Measurements from ENCODE around the gene CRKL. TPM values are rescaled to one million over a fixed set of nuclear protein-coding genes. Genes with fewer than 3 reads are reported as not detected.

Gene CRKL
- total RNA-seq, 1 experiment from 2014 or later: 35.4 TPM

DNA sequence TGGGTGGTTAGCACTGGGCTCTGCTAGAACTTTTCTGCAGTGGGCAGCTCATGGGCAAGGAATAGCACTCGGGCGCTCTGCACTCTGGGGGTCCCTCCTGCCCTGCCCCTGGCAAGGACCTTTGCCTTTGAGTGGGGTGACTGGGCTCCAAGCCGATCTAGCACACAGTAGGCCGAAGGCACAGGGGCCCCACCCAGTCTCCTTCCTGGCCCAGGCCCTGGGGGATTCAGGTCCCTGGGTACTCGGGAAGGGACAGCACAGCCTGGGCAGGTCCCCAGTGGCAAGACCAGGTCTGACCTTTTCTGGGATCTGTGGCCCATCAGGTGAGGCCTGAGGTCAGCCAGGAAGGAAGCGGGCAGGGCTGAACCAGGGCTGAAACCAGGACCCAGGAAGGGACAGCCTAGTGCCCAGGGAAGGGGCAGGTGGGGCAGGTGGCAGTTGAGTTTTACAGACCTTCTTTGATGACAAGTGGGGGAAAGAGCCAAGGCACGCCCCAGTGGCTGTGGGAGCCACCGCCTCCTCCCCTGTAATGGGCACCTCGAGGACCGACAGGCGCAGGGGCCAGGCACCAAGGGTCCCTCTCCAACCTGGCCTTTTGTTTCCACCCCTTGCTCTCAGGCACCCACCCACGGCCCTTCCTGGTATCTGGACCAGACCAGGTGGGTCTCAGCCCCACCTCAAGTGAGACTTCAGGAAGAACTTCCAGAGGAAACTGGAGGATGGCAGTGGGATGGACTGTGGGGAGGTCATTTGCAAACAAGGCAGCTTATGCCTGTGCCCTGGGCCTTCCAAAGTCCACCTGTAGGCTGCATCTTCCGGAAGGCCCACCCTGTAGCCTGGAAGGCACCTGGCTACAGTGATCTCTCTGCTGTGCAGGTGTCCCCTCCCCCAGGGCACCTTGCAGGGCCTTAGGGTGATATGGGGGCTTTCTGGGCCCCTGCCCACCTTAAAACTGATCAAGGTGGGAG, 49.0 kb downstream of the CRKL start:
- H3K4me3 ChIP-seq (ENCODE audit: low read length): no peak overlapping the region
- H3K79me2 ChIP-seq (ENCODE audit: low read length): no peaks in the 10 kb centered on the region
- intact Hi-C loops (cut with micrococcal nuclease): no loop called here
- H3K27ac ChIP-seq (ENCODE audit: low read length): no peak overlapping the region
- H3K9me2 ChIP-seq (replicated peaks; ENCODE audit: low read length): no peaks in the 10 kb centered on the region
- no peaks in the 10 kb centered on the region for H3K9me3 ChIP-seq (ENCODE audit: low read length)
- no peaks in the 10 kb centered on the region for H3F3A ChIP-seq (ENCODE audit: low read length, unreplicated experiment)
- no TSS peak for BruUV-seq (replicated peaks)
- no peak for TF ChIP-seq EZH2phosphoT487 (IDR thresholded peaks at IDR 0.05; ENCODE audit: borderline replicate concordance, low read length)
- no peak for TF ChIP-seq EZH2 (IDR thresholded peaks at IDR 0.05; ENCODE audit: low read length, unreplicated experiment)
- TF ChIP-seq, protein P1, sequence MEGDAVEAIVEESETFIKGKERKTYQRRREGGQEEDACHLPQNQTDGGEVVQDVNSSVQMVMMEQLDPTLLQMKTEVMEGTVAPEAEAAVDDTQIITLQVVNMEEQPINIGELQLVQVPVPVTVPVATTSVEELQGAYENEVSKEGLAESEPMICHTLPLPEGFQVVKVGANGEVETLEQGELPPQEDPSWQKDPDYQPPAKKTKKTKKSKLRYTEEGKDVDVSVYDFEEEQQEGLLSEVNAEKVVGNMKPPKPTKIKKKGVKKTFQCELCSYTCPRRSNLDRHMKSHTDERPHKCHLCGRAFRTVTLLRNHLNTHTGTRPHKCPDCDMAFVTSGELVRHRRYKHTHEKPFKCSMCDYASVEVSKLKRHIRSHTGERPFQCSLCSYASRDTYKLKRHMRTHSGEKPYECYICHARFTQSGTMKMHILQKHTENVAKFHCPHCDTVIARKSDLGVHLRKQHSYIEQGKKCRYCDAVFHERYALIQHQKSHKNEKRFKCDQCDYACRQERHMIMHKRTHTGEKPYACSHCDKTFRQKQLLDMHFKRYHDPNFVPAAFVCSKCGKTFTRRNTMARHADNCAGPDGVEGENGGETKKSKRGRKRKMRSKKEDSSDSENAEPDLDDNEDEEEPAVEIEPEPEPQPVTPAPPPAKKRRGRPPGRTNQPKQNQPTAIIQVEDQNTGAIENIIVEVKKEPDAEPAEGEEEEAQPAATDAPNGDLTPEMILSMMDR (conservative IDR thresholded peaks at IDR 0.05; ENCODE audit: low read depth, low read length): no peak
- ChIA-PET CTCF (no interaction called here), POLR2A (ENCODE audit: unreplicated experiment) (no interaction called here)
- no peaks in the 10 kb centered on the region for H4K20me1 ChIP-seq (ENCODE audit: low read length)
- no peaks in the 10 kb centered on the region for H3K4me1 ChIP-seq (ENCODE audit: insufficient read depth, low read length)
- no peak for ATAC-seq
- no peaks in the 10 kb centered on the region for H3K36me3 ChIP-seq (ENCODE audit: low read depth, low read length)
- no peaks in the 10 kb centered on the region for H3K27me3 ChIP-seq (ENCODE audit: low read length)
- H3K9ac ChIP-seq (ENCODE audit: low read length): no peak overlapping the region
- H2AFZ ChIP-seq (ENCODE audit: low read length): no peak overlapping the region
- no peak overlapping the region for H3K4me2 ChIP-seq (ENCODE audit: low read length)
- no peak for DNase-seq

DNA sequence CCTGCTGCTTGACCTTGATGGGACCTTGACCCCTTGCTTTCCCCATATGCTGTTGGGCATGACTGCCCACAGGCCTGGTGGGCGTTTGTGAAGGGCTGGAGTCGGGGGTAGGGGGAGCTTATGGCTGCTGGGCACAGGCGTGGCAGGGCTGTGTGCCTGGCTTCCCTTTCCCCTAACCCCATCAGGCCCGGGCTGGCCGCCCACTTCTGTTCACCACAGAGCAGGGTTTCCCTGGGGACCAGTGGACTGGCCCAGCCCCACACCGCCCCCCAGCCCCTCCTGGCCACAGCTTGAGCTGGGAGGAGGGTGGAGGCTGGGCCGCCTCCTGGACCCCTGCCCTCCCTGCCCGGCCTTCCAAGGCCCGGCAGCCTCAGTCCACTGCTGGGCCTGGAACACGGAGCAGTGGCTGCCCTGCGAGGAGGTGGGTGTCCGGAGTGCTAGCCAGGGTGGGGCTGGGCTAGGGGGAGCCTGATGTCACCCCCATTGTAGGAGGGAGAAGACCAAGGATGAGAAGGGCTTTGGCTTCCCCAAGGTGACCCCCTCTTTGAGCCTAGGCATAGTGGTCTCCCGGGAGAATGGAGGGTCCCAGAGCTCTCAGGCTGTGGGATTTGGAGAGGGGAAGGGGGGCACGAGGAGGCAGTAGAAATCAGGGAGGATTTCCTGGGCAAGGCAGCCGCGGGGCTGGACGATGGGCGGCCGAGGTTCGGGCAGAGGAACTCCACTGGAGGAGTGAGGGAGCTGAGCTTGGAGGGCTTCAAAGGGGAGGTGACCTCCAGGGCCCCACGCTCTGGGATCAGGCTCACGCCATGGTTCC, 49.9 kb downstream of the CRKL start, which contains the start of gene AIFM3:
Gene AIFM3, plus strand, starts transcription at position 373 of the 814 bp plus-strand sequence. CDS start 690 bp downstream, outside the sequence.
- no peak within 1 kb of the TSS for H2AFZ ChIP-seq (ENCODE audit: low read length)
- BruUV-seq (replicated peaks): no TSS peak
- no peaks in the 10 kb centered on the region for H3F3A ChIP-seq (ENCODE audit: low read length, unreplicated experiment)
- no peaks in the 10 kb centered on the region for H3K27me3 ChIP-seq (ENCODE audit: low read length)
- no peaks in the 10 kb centered on the region for H3K79me2 ChIP-seq (ENCODE audit: low read length)
- H4K20me1 ChIP-seq (ENCODE audit: low read length): no peaks in the 10 kb centered on the region
- no peaks in the 10 kb centered on the region for H3K36me3 ChIP-seq (ENCODE audit: low read depth, low read length)
- ATAC-seq (no peak), DNase-seq (no peak)
- POLR2A ChIA-PET (ENCODE audit: unreplicated experiment): no interaction called here
- TF ChIP-seq, protein P1 (conservative IDR thresholded peaks at IDR 0.05; ENCODE audit: low read depth, low read length): no peak
- TF ChIP-seq EZH2 (IDR thresholded peaks at IDR 0.05; ENCODE audit: low read length, unreplicated experiment): no peak
- no peak for TF ChIP-seq EZH2phosphoT487 (IDR thresholded peaks at IDR 0.05; ENCODE audit: borderline replicate concordance, low read length)
- no peaks in the 10 kb centered on the region for H3K9me2 ChIP-seq (replicated peaks; ENCODE audit: low read length)
- no peaks in the 10 kb centered on the region for H3K9me3 ChIP-seq (ENCODE audit: low read length)
- intact Hi-C loops (cut with micrococcal nuclease): no loop called here
- H3K4me2 ChIP-seq (ENCODE audit: low read length): no peak within 1 kb of the TSS
- CTCF ChIA-PET: no interaction called here
- H3K9ac ChIP-seq (ENCODE audit: low read length): no peak within 1 kb of the TSS
- no peaks in the 10 kb centered on the region for H3K4me1 ChIP-seq (ENCODE audit: insufficient read depth, low read length)
- H3K4me3 ChIP-seq (ENCODE audit: low read length): no peak within 1 kb of the TSS
- H3K27ac ChIP-seq (ENCODE audit: low read length): no peak within 1 kb of the TSS
